ENCODE results near the gene TAGLN3.

GRCh38 chr3:111999484-112000324, 982 bp downstream of the TAGLN3 start:
- TF ChIP-seq, protein P1, sequence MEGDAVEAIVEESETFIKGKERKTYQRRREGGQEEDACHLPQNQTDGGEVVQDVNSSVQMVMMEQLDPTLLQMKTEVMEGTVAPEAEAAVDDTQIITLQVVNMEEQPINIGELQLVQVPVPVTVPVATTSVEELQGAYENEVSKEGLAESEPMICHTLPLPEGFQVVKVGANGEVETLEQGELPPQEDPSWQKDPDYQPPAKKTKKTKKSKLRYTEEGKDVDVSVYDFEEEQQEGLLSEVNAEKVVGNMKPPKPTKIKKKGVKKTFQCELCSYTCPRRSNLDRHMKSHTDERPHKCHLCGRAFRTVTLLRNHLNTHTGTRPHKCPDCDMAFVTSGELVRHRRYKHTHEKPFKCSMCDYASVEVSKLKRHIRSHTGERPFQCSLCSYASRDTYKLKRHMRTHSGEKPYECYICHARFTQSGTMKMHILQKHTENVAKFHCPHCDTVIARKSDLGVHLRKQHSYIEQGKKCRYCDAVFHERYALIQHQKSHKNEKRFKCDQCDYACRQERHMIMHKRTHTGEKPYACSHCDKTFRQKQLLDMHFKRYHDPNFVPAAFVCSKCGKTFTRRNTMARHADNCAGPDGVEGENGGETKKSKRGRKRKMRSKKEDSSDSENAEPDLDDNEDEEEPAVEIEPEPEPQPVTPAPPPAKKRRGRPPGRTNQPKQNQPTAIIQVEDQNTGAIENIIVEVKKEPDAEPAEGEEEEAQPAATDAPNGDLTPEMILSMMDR (conservative IDR thresholded peaks at IDR 0.05), result no peak
- no peak for TF ChIP-seq EZH2 (IDR thresholded peaks at IDR 0.05; ENCODE audit: low read depth)

Measured in PC-9 (cell line).